GM21360 (cell line): Measurements from ENCODE around the gene LCN2.
"Not testable (repeated sequence)": the region's sequence is repeated elsewhere in the genome, so short reads cannot be mapped to it uniquely, and the experiment has no call there.

ENCODE experiments used
- ATAC-seq: cut with Tn5 transposase; IDR thresholded peaks from one replicate; pipeline ENCODE4 v1.9.1; 2021; ENCODE audit warnings: mild to moderate bottlenecking, moderate library complexity; ENCODE audit not compliant: unreplicated experiment

Gene LCN2

DNA sequence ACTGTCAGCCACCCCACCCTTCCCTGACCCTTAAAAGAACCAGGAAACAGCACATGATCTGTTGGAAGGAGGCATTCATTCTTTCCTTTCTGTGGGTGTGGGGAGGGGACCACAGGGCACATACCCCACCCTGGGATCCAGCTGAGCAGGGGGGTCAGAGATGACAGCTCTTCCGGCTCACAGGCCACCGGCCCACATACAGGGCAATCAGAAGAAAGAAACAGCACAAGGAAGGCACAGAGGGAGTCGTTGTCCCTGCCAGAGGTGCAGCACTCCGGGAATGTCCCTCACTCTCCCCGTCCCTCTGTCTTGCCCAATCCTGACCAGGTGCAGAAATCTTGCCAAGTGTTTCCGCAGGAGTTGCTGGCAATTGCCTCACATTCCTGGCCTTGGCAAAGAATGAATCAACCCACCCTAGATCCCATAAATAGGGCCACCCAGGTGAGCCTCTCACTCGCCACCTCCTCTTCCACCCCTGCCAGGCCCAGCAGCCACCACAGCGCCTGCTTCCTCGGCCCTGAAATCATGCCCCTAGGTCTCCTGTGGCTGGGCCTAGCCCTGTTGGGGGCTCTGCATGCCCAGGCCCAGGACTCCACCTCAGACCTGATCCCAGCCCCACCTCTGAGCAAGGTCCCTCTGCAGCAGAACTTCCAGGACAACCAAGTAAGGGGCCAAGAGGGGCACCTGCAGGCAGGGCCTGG, at the start of gene LCN2:
LCN2 (plus strand) TSS at position 453 of the 701 bp plus-strand sequence; CDS start at position 526, 73 bp downstream.
- no peak for ATAC-seq

DNA sequence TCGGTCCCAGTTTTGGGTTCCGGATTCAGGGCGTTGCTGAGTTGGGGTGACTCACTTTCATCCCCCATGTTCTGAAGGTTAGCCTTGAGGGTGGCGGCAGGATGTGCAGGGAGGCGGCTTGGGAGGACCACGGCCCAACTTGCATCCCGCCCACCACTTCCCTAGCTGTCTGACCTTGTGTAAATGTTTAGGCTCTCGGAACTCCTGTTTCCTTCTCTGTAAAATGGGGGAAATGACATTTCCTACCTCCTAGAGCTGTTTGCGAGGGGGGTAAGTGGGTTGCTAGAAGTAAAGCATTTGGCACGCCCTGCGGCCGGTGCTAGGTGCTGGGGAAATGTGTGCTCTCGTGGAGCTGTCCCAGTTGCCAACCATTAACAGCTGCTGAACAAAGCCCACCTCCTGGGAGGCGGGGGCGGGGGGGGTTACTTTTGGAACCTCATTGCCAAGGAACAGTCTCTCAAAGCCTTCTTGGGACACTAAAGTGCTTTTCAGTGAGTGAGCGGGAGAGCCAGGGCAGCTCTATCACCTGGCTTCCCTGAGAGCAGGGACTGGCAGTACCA, 49.2 kb upstream of the LCN2 start:
- no peak for ATAC-seq

DNA sequence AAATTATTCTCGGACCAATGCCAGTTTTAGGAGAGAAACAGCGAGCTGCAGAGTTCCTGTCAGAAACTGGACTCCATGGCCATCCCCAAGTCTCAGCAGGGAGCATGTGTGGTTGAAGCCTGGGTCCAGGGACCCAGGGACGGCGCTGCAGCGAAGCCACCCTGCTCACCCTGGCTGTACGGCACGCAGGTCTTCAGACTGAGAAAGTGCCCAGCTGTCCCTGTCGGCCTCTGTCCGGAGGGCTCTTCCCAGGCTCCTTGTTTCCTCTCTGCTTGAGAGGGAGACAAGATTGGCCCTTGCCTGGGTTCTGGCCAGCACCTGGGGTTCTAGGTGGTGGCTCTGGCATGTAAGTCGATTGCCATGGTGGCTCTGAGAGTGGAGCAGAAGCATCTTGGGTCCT, 48.7 kb upstream of the LCN2 start:
- no peak for ATAC-seq

DNA sequence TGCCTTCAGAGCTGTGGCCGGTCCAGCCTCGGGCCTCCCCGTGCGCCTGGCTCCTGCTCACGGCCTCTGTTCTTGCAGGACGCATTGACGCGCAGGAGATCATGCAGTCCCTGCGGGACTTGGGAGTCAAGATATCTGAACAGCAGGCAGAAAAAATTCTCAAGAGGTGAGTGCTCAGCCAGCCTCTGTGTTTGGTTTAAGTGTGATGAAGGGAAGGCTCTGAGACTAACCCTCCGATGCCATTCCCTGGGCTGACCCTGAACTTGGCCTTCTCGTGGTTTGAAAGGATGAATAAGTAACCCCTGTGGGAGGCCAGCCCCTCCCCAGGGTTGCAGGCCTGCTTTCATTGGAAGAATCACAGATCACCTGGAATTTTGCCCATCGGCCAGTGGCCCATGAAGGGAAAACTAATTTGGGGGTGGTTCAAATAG, 48.0 kb upstream of the LCN2 start:
- ATAC-seq: no peak

DNA sequence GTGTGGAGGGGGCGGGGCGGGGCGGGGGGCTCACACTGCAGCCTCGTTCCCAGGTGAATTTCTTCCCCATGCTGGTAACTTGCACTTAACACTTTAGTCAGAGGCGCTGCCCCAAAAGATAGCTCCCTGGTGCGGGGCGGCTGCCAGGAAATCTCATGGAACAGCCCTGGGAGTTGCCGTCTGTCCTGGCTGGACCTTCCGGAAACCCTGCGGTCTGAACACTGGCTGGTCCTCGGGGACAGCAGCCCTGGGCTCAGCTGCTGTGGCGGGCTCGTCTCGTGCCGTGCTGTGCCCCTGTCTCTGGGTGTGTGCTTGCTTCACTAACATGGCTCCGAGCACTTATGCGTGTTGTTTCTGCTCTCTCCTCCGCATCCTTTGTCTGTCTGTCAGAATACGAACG, 47.6 kb upstream of the LCN2 start:
- no peak for ATAC-seq

DNA sequence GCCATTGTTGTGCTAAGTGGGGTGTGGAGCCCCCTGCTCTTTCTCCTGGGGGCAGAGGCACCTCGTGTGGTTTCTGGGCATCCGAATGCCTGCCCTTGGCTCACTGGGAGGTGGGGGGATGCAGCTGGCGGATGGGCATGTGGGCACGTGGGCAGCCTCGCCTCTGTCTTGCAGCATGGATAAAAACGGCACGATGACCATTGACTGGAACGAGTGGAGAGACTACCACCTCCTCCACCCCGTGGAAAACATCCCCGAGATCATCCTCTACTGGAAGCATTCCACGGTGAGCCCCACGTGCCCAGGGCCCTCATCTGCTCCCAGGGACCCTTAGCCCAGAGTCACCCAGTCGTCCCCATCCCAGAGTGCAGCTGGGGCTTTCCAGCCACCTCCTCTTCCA, 47.1 kb upstream of the LCN2 start:
- ATAC-seq: no peak

DNA sequence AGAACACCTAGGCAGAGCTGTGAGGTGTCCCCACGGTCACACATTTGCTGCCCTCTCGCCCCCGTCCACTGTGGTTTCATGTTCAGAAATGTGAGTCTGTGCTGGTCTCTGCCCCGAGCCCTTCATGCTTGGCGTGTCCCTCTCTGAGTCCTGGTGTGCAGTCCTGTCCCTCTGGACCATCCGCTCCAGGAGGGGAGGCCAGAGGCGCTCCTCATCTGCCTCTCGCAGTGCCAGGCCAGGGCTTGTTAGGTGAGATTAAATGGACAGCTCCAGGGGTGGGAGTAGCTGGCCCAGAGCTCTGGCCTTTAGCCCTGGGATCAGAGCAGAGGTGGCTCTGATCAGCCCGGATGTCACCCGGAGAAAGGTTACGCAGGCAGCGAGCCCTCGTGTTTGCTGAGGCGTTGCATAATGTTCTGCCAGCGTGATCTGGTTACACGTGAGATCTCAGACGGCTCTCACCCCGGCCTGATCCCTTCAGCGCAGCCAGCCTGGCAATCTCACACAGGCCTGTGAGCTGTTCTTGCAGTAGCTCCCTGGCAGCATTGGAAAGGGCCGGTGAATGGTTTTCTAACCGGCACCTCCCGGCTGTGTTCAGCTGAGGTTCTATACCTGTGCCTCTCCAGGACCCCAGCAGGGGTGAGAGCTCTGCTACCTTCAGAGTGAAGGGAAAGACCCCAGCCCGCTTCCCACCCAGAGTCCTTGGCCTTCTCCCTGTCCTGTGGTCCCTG, 46.2 kb upstream of the LCN2 start:
- no peak for ATAC-seq

DNA sequence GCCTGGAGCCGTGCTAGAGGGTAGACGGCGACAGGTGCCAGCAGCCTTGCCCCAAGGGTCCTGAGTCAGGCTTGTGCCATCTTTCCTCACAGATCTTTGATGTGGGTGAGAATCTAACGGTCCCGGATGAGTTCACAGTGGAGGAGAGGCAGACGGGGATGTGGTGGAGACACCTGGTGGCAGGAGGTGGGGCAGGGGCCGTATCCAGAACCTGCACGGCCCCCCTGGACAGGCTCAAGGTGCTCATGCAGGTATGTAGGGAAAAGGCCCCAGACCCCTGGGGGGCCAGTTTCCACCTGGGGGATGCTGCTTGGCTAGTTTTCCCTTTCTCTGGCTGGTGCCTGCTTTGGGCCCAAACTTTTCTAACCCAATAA, 45.7 kb upstream of the LCN2 start:
- no peak for ATAC-seq

DNA sequence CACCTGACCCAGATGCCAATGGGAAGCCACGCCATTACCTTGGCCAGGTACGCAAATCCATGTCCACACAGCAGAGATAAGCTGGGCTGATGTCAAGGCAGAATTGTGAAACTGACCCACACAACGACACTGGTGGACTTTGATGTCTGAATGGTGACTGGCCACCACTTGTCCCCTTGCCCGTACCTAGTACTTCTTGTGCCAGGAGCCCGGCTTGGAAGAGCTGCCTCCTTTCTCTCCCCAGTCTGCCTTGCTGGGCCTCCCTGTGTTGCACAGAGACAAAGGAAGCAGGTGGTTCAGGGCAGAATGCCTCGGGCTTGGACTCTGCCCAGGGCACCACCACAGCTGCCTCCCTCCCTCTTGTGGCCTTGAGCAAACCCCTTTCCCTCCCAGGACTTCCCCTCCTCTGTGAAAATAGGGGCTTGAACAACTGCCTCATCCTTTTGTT, 45.1 kb upstream of the LCN2 start:
- no peak for ATAC-seq

DNA sequence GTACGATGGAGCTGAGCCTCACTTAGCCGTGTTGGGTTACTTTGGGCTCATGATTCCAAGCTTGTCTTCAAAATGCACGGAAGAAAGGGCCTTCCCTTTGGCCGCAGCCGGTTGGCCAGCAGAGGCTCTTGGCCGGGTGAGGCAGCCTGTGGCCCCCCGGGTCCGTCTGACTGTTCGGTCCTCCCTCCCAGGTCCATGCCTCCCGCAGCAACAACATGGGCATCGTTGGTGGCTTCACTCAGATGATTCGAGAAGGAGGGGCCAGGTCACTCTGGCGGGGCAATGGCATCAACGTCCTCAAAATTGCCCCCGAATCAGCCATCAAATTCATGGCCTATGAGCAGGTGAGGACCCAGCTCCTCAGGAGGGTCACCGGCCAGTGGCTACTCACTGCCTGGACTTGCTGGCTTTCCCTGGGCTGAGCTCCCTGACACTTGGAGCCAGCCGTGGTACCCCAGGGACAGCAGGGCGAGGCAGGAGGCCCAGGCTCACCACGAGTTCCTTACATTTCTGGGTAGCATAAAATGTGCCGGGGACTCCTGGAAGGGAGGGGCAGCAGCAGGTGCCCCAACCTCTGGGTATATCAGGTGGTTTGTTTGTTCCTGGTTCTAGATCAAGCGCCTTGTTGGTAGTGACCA, 43.6 kb upstream of the LCN2 start:
- ATAC-seq: no peak

DNA sequence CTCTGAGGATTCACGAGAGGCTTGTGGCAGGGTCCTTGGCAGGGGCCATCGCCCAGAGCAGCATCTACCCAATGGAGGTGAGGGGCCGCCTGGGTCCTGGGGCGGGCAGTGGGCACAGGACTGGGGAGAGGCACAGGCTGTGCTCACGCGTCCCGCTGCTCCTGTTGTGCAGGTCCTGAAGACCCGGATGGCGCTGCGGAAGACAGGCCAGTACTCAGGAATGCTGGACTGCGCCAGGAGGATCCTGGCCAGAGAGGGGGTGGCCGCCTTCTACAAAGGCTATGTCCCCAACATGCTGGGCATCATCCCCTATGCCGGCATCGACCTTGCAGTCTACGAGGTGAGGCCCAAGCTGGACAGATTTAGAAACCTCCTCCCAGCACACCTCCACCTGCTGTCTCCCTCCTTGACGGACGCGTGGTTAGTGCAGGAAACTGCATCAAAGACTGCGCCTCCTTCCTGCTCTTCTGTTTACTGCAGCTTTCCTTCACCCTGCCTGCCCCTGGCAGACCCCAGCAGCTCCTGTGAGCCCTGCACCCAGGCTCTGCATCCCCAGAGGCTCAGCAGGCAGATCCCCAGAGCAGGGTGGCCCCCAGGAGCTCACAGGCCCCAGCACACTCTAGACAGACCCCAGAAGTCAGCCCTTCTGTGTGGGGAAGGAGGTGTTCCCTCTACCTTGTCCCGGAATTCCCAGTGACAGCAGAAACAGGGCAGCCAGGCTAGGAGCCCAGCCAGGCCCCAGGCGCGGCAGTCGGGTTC, 42.9 kb upstream of the LCN2 start:
- ATAC-seq: no peak

DNA sequence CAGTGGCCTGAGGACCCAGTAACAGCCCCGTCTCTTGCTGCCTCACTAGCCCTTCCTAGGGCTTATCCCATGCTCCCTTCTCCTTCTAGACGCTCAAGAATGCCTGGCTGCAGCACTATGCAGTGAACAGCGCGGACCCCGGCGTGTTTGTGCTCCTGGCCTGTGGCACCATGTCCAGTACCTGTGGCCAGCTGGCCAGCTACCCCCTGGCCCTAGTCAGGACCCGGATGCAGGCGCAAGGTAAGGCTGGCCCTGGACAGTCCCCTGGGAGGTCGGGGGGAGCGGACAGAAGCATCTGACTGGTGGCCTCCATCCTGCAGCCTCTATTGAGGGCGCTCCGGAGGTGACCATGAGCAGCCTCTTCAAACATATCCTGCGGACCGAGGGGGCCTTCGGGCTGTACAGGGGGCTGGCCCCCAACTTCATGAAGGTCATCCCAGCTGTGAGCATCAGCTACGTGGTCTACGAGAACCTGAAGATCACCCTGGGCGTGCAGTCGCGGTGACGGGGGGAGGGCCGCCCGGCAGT, 42.2 kb upstream of the LCN2 start:
- no peak for ATAC-seq

DNA sequence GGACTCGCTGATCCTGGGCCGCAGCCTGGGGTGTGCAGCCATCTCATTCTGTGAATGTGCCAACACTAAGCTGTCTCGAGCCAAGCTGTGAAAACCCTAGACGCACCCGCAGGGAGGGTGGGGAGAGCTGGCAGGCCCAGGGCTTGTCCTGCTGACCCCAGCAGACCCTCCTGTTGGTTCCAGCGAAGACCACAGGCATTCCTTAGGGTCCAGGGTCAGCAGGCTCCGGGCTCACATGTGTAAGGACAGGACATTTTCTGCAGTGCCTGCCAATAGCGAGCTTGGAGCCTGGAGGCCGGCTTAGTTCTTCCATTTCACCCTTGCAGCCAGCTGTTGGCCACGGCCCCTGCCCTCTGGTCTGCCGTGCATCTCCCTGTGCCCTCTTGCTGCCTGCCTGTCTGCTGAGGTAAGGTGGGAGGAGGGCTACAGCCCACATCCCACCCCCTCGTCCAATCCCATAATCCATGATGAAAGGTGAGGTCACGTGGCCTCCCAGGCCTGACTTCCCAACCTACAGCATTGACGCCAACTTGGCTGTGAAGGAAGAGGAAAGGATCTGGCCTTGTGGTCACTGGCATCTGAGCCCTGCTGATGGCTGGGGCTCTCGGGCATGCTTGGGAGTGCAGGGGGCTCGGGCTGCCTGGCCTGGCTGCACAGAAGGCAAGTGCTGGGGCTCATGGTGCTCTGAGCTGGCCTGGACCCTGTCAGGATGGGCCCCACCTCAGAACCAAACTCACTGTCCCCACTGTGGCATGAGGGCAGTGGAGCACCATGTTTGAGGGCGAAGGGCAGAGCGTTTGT, 41.6 kb upstream of the LCN2 start:
- ATAC-seq: no peak

DNA sequence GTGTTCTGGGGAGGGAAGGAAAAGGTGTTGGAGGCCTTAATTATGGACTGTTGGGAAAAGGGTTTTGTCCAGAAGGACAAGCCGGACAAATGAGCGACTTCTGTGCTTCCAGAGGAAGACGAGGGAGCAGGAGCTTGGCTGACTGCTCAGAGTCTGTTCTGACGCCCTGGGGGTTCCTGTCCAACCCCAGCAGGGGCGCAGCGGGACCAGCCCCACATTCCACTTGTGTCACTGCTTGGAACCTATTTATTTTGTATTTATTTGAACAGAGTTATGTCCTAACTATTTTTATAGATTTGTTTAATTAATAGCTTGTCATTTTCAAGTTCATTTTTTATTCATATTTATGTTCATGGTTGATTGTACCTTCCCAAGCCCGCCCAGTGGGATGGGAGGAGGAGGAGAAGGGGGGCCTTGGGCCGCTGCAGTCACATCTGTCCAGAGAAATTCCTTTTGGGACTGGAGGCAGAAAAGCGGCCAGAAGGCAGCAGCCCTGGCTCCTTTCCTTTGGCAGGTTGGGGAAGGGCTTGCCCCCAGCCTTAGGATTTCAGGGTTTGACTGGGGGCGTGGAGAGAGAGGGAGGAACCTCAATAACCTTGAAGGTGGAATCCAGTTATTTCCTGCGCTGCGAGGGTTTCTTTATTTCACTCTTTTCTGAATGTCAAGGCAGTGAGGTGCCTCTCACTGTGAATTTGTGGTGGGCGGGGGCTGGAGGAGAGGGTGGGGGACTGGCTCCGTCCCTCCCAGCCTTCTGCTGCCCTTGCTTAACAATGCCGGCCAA, 40.8 kb upstream of the LCN2 start:
- no peak for ATAC-seq

DNA sequence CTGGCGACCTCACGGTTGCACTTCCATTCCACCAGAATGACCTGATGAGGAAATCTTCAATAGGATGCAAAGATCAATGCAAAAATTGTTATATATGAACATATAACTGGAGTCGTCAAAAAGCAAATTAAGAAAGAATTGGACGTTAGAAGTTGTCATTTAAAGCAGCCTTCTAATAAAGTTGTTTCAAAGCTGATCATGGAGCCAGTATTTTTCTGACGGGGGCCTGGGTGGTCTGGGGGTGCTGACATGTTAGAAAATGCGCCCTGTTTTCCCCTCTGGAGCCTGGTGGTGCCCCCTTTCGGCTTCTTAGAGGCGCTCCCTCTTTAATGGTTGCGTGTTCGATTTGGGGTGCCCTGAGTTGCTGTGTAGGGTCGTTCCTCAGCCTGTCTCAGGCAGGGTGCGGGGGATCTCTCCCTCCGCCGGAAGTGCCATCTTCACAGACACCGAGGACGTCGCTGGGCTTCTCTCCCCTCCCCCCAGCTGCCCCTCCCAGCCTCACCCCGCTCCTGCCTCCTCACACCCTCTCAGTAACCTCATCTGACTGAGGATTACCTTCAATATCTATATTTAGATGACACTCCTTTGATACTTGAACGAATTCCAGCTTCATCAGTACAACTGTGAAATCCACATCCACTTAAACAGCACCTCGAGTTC, 40.1 kb upstream of the LCN2 start:
- no peak for ATAC-seq

DNA sequence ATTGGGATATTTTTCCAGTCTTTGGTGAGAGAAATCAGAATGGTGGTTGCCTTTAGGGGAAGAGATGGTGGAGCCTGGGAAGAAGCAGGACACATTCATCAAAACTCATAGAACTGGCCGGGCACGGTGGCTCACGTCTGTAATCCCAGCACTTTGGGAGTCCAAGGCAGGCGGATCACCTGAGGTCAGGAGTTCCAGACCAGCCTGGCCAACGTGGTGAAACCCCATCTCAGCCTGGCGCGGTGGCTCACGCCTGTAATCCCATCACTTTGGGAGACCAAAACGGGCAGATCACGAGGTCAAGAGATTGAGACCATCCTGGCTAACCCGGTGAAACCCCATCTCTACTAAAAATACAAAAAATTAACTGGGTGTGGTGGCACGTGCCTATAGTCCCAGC, 37.5 kb upstream of the LCN2 start:
- not testable (repeated sequence) for ATAC-seq

DNA sequence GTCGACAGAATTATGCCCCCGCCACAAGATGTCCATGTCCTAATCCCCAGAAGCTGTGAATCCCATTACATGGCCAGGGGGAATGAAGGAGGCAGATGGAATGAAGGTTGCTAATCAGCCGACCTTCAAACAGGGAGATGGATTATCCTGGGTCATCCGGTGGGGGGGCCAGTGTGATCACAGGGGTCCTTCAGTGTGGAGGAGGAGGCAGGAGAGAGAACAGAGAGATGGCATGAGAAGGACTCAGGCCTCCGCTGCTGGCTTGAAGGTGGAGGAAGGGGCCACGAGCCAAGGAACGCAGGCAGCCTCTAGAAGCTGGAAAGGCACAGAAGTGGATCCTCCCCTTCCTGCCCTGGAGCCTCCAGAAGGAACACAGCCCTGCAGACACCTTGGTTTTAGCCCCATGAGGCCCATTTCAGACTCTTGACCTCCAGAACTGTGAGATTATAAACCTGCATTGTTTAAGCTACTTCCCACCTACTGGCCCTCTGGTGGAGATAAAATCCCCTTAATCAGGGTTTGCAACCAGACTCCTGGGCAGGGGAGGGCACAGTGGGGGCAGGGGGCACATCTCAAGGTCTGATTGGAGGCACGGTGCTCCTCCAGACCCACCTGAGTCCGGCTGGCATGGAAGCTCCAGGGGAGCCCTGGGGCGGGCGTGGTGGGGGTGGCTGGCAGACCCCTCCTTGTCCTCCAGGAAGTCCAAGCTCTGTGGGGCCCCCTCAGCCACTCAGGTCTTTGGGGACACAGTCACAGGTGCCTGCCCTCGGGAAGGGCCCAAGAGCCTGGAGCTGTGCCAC, 35.5 kb upstream of the LCN2 start:
- ATAC-seq: no peak
